ENCODE data around the gene PDE7B.

Gene PDE7B

DNA sequence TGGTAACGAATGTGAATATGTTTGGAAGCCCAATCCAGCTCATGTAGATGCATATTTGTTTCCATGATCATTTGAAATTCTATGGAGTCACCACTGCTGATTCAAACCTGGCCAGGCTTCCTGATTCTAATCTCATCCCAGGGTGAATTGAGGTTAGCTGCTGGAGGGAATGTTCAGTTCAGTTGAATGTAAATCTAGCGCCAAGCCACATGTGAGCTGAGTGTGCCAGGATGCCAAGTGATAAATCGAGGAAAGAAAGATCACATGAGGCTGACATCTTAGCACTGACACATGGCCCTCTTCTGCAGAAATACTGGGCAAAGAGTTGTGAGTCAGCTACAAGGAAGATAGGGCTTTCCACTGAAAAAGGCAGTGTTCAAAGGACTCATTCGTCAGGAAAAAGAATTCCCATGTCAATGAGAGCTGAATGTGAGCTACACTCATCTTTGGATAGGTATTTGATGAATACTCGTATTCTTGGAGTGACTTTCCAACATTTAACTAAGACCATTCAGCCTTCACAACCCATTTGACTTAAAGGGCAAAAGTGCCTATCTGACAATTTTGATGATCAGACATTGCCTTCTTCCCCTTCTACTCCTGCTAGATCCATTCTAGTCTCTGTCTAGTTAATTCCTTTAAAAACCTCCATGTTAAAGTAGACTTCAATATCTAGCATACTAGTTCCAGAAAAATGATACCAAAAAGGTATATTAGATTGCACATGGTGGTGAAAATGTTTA is 226.5 kb downstream of the PDE7B start:
- TF ChIP-seq, protein P1, sequence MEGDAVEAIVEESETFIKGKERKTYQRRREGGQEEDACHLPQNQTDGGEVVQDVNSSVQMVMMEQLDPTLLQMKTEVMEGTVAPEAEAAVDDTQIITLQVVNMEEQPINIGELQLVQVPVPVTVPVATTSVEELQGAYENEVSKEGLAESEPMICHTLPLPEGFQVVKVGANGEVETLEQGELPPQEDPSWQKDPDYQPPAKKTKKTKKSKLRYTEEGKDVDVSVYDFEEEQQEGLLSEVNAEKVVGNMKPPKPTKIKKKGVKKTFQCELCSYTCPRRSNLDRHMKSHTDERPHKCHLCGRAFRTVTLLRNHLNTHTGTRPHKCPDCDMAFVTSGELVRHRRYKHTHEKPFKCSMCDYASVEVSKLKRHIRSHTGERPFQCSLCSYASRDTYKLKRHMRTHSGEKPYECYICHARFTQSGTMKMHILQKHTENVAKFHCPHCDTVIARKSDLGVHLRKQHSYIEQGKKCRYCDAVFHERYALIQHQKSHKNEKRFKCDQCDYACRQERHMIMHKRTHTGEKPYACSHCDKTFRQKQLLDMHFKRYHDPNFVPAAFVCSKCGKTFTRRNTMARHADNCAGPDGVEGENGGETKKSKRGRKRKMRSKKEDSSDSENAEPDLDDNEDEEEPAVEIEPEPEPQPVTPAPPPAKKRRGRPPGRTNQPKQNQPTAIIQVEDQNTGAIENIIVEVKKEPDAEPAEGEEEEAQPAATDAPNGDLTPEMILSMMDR (IDR thresholded peaks at IDR 0.05; ENCODE audit: borderline replicate concordance, control extremely low read depth, extremely low read depth, insufficient read depth, missing control alignments) = no peak
- in situ Hi-C loops (cut with MboI; ENCODE audit: low sequenced_read_pairs, unreplicated experiment) = no loop called here
- no peak for DNase-seq (ENCODE audit: low spot score)

DNA sequence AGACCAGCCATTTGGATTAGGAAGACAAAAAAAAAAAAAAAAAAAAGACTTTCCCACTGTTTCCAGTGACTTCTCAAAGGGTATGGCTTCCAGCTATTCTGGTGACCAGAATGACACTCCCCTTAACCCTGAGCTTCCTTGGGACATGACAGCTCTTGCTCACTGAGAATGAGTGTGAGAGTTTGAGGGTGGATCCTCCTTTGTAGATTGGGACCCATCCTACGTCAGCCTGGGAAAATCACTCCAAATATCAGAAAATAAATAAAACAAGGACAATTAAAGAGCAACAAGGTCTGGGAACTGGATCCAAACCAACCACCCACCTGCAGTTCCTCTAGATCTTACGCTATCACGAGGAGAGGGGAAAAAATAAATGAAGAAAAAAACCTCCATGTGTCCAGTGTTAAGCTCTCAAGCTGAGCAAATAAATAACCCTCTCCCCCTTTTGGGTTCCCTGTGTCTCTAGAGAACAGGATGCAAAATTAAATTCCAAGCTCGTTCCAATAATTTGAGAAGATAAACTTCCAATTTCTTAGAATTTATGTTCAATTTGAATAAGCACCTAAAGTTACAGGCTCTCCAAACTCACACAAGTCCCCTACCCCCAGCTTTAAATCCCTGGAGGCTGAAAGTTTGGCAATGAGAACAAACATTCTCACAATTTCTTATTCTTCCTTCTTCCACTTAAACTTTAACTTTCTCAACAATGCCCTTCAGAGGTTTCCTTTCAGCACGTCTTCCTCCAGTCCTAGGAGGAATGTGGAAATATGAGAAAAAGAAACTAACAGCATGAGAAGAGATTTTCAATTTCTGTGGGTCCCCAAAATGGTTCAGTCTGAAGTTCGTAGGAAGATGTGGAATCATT is 228.4 kb downstream of the PDE7B start:
- TF ChIP-seq, protein P1 (IDR thresholded peaks at IDR 0.05; ENCODE audit: borderline replicate concordance, control extremely low read depth, extremely low read depth, insufficient read depth, missing control alignments) = no peak
- DNase-seq (ENCODE audit: low spot score) = no peak
- in situ Hi-C loops (cut with MboI; ENCODE audit: low sequenced_read_pairs, unreplicated experiment) = no loop called here

DNA sequence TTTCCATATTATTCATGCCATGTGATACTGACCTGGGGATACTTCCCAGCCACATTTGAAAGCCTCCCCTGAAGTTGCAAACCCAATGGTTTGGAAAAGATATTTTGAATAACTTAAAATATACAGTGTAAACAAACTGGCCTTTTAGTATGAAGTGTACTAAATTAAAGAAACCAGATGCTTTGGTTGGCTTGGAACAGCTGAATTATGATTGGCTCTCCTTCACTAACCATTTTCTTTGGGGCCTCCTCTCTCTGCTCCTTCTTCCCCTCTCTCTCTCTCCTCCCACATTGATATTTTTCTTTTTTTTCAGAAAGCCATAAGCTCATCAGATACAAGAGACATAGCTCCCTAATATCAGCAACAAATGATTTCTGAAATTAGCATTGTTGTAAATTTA is 232.0 kb downstream of the PDE7B start:
- no peak for DNase-seq (ENCODE audit: low spot score)
- TF ChIP-seq, protein P1 (IDR thresholded peaks at IDR 0.05; ENCODE audit: borderline replicate concordance, control extremely low read depth, extremely low read depth, insufficient read depth, missing control alignments) = no peak
- in situ Hi-C loops (cut with MboI; ENCODE audit: low sequenced_read_pairs, unreplicated experiment) = no loop called here

DNA sequence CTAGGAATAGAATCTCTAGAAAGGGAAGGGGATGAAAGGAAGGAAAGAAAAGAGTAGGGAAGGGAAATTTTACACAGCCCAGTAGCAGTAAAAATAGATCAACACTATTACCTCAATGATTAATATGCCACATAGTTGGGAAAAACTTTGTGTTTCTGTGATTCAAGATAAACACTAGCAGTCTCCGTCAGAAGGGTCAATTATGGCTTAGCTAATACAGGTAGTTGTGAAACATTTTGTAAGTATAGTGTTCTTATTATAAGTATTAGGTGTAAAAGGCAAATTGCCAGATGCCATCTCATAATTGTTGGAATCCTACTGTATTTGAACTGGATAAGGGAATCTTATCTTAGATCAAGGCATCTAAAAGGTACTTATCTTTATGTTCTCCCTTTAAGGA is 232.9 kb downstream of the PDE7B start:
- in situ Hi-C loops (cut with MboI; ENCODE audit: low sequenced_read_pairs, unreplicated experiment) = no loop called here
- TF ChIP-seq, protein P1 (IDR thresholded peaks at IDR 0.05; ENCODE audit: borderline replicate concordance, control extremely low read depth, extremely low read depth, insufficient read depth, missing control alignments) = no peak
- DNase-seq (ENCODE audit: low spot score) = no peak

DNA sequence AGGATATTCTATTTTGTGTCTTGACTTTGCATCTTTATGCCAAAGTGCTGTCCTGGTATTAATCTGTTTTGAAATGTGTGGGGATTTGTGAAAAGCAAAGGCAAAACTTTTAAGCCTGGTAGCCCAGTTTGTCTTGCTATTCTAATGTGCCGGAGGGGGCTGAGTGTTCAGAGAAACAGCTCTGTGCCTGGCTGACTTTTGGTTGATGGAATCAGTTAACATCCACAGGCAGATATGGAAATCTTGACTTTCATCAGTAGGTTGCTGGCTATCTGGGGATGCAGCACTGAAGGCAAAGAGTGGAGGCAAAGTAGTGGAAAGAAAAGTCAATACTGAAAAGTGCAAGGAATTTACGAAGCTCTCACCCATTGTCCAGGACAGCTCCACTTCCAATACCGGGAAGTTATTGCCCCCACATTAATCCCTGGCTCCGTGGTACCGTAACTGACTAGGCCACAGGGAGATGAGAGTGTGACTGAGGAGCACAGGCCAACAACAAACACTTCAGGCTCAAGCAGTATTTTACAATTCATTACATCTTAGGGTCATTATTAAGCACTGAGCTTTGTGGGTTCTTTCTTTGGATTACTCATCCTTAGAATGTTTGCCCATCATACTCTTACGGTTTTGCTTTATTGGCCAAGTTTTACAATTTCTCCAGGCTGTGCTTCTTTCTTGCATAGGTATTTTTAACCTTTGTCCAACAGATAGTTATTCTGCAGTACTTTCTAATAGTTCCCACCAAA is 234.0 kb downstream of the PDE7B start:
- in situ Hi-C loops (cut with MboI; ENCODE audit: low sequenced_read_pairs, unreplicated experiment) = no loop called here
- TF ChIP-seq, protein P1 (IDR thresholded peaks at IDR 0.05; ENCODE audit: borderline replicate concordance, control extremely low read depth, extremely low read depth, insufficient read depth, missing control alignments) = no peak
- DNase-seq (ENCODE audit: low spot score) = no peak

DNA sequence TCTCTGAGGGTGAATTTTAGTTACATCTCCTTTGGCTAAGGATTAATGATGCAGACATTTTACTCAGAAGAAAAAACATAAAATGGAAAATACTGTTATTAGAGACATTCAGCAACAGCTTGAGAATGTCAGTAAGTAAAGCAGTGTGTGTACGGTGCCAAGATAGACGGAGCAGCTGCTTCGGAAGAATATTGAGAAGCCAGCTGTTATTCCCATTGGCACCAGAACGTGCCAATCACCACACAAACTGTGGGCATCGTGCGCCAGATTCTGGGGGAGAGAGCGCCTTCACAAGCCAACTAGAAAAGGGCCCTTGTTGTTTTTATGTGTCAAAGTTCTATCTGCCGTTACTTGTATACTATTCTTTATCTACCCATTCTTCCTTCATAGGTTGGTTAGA is 235.2 kb downstream of the PDE7B start:
- no peak for DNase-seq (ENCODE audit: low spot score)
- in situ Hi-C loops (cut with MboI; ENCODE audit: low sequenced_read_pairs, unreplicated experiment) = no loop called here
- TF ChIP-seq, protein P1 (IDR thresholded peaks at IDR 0.05; ENCODE audit: borderline replicate concordance, control extremely low read depth, extremely low read depth, insufficient read depth, missing control alignments) = no peak

Data from GM13976 (cell line).